Uterus (tissue), 2 donors: ENCODE data around the gene SSBP2.

Source experiments
- POLR2A ChIP-seq, 2 donors: fragments of 450-650 bp; IDR thresholded peaks; one replicate each; pipeline ENCODE4 v1.6.1; 2016; ENCODE audit warnings: antibody characterized with exemption in 2 of 2, mild to moderate bottlenecking in 1 of 2, moderate library complexity in 1 of 2
- TF ChIP-seq, protein P1 (sequence below), 4 experiments: fragments of 200-600 bp in 2 of 4; fragments of 450-650 bp in 2 of 4; sonication (generic) in 2 of 4; IDR thresholded peaks; one replicate each; pipeline ENCODE4 v1.5.1; 2016 to 2019; ENCODE audit warnings: antibody characterized with exemption in 4 of 4, mild to moderate bottlenecking in 2 of 4, moderate library complexity in 1 of 4

DNA sequence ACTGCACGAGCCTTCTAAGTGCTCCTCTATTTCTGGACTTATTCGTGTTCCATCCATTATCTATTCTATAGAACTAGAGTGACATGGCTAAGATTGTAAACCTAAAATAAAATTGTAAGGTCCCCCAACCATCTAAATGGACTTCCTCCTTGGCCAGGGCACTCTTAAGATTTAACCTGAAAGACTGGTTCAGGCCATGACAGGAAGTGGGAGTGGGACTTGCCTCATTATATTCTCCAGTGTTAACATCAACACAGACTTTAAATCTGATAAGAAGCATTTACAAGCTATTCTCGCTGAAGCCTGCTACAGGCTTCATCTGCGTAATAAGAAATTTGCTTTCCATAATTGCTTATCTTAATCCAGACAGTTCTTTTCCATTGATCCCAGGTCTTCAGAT lies 117.0 kb downstream of the SSBP2 start:
- no peak for TF ChIP-seq POLR2A (IDR thresholded peaks at IDR 0.05)
- TF ChIP-seq, protein P1, sequence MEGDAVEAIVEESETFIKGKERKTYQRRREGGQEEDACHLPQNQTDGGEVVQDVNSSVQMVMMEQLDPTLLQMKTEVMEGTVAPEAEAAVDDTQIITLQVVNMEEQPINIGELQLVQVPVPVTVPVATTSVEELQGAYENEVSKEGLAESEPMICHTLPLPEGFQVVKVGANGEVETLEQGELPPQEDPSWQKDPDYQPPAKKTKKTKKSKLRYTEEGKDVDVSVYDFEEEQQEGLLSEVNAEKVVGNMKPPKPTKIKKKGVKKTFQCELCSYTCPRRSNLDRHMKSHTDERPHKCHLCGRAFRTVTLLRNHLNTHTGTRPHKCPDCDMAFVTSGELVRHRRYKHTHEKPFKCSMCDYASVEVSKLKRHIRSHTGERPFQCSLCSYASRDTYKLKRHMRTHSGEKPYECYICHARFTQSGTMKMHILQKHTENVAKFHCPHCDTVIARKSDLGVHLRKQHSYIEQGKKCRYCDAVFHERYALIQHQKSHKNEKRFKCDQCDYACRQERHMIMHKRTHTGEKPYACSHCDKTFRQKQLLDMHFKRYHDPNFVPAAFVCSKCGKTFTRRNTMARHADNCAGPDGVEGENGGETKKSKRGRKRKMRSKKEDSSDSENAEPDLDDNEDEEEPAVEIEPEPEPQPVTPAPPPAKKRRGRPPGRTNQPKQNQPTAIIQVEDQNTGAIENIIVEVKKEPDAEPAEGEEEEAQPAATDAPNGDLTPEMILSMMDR (IDR thresholded peaks at IDR 0.05), result no peak
